Ascending aorta (tissue), 2 donors: ENCODE measurements around the gene DLG1. TPM values are rescaled to one million over a fixed set of nuclear protein-coding genes. Genes with fewer than 3 reads are reported as not detected.

Experiments used
- DNase-seq, 2 donors: peaks; one replicate each; pipeline ENCODE4 v3.0.0-alpha.2; 2019; ENCODE audit warnings: low spot score in 2 of 2
- H3K27ac ChIP-seq, 2 donors: fragments of 200-600 bp; sonication (generic); one replicate each; pipeline ENCODE4 v1.5.1; 2016 to 2017; ENCODE audit warnings: mild to moderate bottlenecking in 1 of 2
- H3K27me3 ChIP-seq: fragments of 200-600 bp; sonication (generic); one replicate; pipeline ENCODE4 v1.5.1; 2017
- H3K36me3 ChIP-seq, 2 donors: fragments of 200-600 bp; sonication (generic); one replicate each; pipeline ENCODE4 v1.5.1; 2016
- H3K4me1 ChIP-seq, 2 donors: fragments of 200-600 bp; sonication (generic); one replicate each; pipeline ENCODE4 v1.5.1; 2016 to 2017; ENCODE audit warnings: mild to moderate bottlenecking in 1 of 2
- H3K4me3 ChIP-seq, 2 donors: fragments of 200-600 bp; sonication (generic); one replicate each; pipeline ENCODE4 v1.5.1; 2016 to 2017; ENCODE audit warnings: mild to moderate bottlenecking in 1 of 2
- H3K9me3 ChIP-seq, 2 donors: fragments of 200-600 bp; sonication (generic); one replicate each; pipeline ENCODE4 v1.5.1; 2016
- CTCF ChIP-seq, 3 experiments: fragments of 200-600 bp in 2 of 3; fragments of 450-650 bp in 1 of 3; sonication (generic) in 2 of 3; IDR thresholded peaks; one replicate each; pipeline ENCODE4 v1.5.1; 2016 to 2019; ENCODE audit warnings: antibody characterized with exemption in 3 of 3, mild to moderate bottlenecking in 1 of 3, moderate library complexity in 1 of 3
- intact Hi-C: fragments of 100-400 bp; cut with DNase I; formaldehyde crosslinking; loops from one replicate; pipeline ENCODE4 v1.15.1; 2023
- total RNA-seq: library from RNA; depleted of rRNA; stranded (reverse); fragments of >200 nt; gene quantifications from one replicate; pipeline ENCODE4 v1.1.0, GENCODE V29; 2016

The DLG1 gene
- total RNA-seq, 1 donor from 2014 or later, result 31.0 TPM

- no peak for DNase-seq
- Histone ChIP-seq H3K36me3 (no peaks in the 10 kb centered on the region), H3K4me3 (no peak overlapping the region), H3K9me3 (no peaks in the 10 kb centered on the region), H3K4me1 (peaks cover 8 to 11% of the 10 kb centered on the region in 2 donors), H3K27me3 (peaks cover 5% of the 10 kb centered on the region), H3K27ac (no peak overlapping the region)
- TF ChIP-seq CTCF (IDR thresholded peaks at IDR 0.05), result no peak
- intact Hi-C loops, result no loop called here
Observed at GRCh38 chr3:197025736-197026480, 272.5 kb downstream of the DLG1 start.

GRCh38 chr3:197024881-197025735 is 273.3 kb downstream of the DLG1 start:
- Histone ChIP-seq H3K4me1 (peaks cover 8 to 11% of the 10 kb centered on the region in 2 donors), H3K36me3 (no peaks in the 10 kb centered on the region), H3K27ac (no peak overlapping the region), H3K4me3 (no peak overlapping the region), H3K27me3 (peaks cover 5% of the 10 kb centered on the region), H3K9me3 (no peaks in the 10 kb centered on the region)
- intact Hi-C loops, result no loop called here
- TF ChIP-seq CTCF (IDR thresholded peaks at IDR 0.05), result no peak
- no peak for DNase-seq

- Histone ChIP-seq H3K27ac (no peak overlapping the region), H3K9me3 (no peaks in the 10 kb centered on the region), H3K27me3 (peaks cover 3% of the 10 kb centered on the region), H3K4me3 (no peak overlapping the region), H3K4me1 (peaks cover 3 to 6% of the 10 kb centered on the region in 2 donors), H3K36me3 (no peaks in the 10 kb centered on the region)
- TF ChIP-seq CTCF (IDR thresholded peaks at IDR 0.05), result no peak
- DNase-seq, result no peak
- intact Hi-C loops, result no loop called here
Observed at GRCh38 chr3:197023998-197024651, 274.3 kb downstream of the DLG1 start.

- Histone ChIP-seq H3K27ac (no peak overlapping the region), H3K4me3 (no peak overlapping the region), H3K4me1 (no peaks in the 10 kb centered on the region), H3K36me3 (no peaks in the 10 kb centered on the region), H3K9me3 (no peaks in the 10 kb centered on the region), H3K27me3 (no peaks in the 10 kb centered on the region)
- no peak for DNase-seq
- no peak for TF ChIP-seq CTCF (IDR thresholded peaks at IDR 0.05)
- intact Hi-C loops, result no loop called here
Observed at GRCh38 chr3:197023241-197023997, 275.0 kb downstream of the DLG1 start.
